Measurements from ENCODE around the gene ZNF155.
"Not testable (repeated sequence)": the region's sequence is repeated elsewhere in the genome, so short reads cannot be mapped to it uniquely, and the experiment has no call there.

Gene ZNF155

GRCh38 chr19:43983912-43984686 lies at the start of gene ZNF155:
ZNF155 (plus strand) TSS chr19:43984188; CDS start chr19:43988544, 4,356 bp downstream.
- peak; percentile 34 for DNase-seq (ENCODE audit: low read depth)

DNA sequence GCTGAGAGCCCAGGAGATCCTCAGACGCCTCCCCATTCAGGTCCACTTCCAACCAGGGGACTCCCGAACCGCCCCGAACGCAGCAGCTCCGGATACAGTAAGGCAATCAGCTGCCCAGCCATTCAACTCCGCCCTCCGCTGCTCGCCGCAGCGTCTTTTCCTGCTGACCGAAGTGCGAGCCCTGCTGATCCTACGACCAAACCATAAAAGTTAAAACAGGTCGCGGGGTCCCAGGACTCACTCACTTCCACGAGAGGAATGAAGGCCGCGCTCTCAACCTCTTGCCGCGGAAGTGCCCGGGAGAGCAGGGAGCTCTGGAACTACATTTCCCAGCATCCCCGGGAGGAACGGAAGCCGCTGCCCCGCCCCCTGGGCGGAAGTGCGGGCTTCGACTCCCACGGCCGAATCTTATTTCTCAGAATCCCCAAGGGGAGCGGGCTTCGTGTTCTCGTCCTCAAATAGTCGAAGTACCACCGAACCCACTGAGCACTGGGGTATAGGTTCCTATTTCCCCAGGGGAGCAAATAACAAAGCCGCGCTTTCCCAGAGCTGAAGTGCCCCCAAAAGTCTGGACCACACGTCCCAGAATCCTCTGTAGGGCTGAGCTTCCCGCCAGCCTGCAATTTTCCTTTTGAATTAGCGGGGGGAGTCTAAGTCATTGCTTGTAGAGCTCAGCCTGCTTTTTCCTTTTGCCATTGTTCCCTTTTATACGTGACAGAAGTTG lies 48.8 kb upstream of the ZNF155 start, which contains the start of gene ZNF45:
Gene ZNF45 (minus strand): TSS at position 298 of the 724 bp plus-strand sequence. CDS start 13,097 bp downstream, outside the sequence.
- DNase-seq (ENCODE audit: low read depth): peak; percentile 75

DNA sequence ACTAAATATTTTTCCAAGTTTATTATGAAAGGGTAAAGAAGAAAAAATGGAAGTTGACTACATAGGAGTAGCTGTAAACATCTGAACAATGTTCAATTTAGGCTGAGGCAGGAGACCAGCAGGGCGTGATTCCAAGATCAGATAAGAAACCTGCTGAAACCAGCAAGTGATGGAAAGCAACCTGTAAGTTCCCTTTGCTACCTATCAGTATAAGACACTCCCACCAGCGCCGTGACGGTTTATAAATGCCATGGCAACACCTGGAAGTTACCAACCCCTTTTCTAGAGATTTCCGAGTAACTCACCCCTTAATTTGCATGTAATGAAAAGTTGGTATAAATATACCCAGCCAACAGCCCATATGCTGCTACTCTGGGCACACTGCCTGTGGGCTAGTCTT lies 47.8 kb upstream of the ZNF155 start:
- no peak for DNase-seq (ENCODE audit: low read depth)

- no peak for DNase-seq (ENCODE audit: low read depth)
Observed at GRCh38 chr19:43939557-43940260, 44.3 kb upstream of the ZNF155 start.

- no peak for DNase-seq (ENCODE audit: low read depth)
Observed at GRCh38 chr19:43940719-43941118, 43.3 kb upstream of the ZNF155 start.

DNA sequence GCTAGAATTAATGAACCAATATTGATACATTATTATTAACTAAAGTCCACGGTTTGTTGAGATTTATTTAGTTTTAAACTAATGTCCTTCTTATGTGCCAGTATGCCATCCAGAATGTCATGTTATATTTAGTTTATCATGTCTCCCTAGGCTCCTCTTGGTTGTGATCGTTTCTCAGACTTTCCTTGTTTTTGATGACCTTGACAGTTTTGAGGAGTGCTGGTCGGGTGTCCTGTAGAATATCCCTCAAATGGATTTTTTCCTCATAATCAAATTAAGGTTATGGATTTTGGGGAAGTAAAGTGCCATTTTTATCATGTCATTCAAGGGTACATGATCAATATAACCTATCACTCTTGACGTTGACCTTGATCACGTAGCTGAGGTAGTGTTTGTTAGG lies 42.8 kb upstream of the ZNF155 start:
- no peak for DNase-seq (ENCODE audit: low read depth)

DNA sequence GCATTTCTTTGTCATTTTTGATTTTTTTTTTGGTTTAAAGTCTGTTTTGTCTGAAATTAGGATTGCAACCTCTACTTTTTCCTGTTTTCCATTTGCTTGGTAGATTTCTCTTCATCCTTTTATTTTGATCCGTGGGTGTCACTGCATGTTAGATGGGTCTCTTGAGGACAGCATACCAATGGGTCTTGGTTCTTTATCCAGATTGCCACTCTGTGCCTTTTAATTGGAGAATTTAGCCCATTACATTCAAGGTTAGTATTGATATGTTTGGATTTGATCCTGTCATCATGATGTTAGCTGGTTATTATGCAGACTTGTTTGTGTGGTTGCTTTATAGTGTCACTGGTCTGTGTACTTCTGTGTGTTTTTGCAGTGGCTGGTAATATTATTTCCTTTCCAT lies 36.6 kb upstream of the ZNF155 start:
- DNase-seq (ENCODE audit: low read depth): not testable (repeated sequence)

DNA sequence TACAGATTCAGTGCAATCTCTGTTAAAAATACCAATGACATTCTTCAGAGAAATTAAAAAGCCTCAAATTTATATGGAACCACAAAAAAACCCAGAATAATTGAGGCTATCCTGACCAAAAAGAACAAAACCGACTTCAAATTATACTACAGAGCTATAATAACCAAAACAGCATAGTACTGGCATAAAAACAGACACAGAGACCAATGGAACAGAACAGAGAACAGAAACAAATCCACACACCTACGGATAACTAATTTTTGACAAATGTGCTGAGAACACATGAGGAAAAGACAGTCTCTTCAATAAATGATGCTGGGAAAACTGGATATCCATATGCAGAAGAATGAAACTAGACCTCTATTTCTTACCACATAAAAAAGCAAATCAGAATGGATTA lies 34.2 kb upstream of the ZNF155 start:
- DNase-seq (ENCODE audit: low read depth): not testable (repeated sequence)

DNA sequence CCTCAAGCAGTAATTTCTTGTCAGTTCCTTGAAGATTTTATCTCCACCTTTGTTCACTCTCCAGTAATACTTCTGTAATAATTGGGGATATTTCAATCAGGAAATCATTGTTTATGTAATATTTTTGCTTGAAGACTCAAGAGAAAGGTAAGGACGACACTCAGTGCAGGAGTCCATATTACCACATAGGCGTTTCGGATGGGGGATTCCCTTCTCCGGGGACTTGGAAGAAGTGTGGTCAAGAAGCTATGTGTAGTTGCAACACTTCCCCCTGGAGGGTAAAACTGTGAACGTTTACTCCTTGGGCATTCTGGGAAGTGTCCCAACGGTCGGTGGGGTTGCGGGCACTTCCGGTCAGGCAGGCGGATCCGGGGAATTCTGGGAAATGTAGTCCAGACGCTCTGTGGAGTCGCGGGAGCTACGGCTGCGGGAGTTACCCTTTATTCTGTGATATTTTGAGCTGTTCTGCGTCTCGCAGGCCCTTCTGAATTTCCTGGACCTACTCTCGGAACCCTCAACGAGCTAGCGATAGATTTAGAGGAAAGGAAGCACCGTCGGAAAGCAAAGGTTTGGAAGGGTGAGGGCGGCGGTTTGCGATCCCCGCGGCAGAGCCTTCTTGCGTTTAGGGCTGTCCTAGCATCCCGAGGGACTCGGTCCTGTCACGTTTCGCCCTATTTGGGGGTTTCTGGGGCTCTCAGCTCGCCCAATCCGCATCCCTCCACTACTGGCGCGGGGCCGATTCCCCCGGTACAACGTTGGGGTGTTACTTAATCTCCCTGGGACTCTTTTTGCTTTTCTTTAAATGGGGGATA lies 32.9 kb upstream of the ZNF155 start, which contains the start of gene ZNF221:
Gene ZNF221 (plus strand): TSS at position 395 of the 812 bp plus-strand sequence. CDS start 11,499 bp downstream, outside the sequence.
- DNase-seq (ENCODE audit: low read depth): peak; percentile 18

GRCh38 chr19:43956827-43957226 lies 27.2 kb upstream of the ZNF155 start:
- no peak for DNase-seq (ENCODE audit: low read depth)

- DNase-seq (ENCODE audit: low read depth): no peak
Observed at GRCh38 chr19:43957891-43958290, 26.1 kb upstream of the ZNF155 start.

DNA sequence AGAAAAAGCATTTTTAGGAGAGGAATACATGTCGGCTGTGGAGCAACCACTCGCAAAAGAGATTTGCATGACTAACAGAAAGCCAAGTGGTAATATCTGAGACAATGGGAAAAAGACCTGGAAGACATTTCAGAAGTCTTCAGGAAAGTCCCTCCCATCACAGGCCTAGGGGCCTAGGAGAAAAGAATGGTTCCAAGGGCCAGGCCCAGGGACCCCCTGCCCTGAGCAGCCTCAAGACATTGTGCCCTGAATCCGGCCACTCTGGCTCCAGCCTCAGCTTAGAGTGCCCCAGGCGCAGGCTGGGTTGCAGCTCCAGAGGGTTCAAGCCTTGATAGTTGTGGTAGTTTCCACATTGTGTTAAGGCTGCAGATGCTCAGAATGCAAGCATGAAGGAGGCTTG lies 23.6 kb upstream of the ZNF155 start:
- no peak for DNase-seq (ENCODE audit: low read depth)

- no peak for DNase-seq (ENCODE audit: low read depth)
Observed at GRCh38 chr19:43966079-43966694, 17.8 kb upstream of the ZNF155 start.

DNA sequence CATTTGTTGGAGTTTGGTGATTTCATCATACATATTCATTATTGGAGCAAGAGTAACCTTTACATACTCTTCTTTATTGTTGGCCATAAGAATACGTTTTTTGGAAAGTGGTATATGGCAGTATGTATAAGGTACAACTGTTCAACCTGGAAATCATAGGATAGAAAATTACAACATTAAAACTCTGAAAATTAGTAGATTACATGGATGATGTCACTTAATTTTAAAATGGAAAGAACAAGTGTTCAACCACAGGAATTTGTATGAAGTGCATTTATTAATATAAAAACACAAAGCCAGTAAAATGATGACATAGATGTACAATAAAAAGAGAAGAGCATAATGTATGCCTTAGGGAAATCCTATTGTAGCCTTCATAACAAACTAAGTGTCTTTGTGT lies 7.3 kb upstream of the ZNF155 start:
- no peak for DNase-seq (ENCODE audit: low read depth)

DNA sequence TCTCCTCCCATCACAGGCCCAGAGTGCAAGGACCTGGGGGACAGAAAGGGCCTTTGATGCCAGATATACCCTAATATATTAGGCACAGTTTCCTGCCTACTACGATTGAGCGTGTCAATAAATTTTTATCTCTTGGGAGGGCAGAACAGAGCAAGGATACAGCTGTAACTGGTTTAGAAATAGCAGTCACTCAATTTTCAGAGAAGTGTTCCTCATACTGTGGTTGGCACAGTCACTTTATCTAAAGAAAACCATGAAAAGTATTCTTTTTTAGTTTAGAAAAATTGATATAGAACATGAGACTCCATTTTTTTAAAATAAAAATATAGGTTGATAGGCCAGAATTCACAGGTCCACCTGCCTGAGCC lies 460 bp upstream of the ZNF155 start:
- DNase-seq (ENCODE audit: low read depth): no peak

GRCh38 chr19:43984687-43985000 lies 656 bp downstream of the ZNF155 start:
- DNase-seq (ENCODE audit: low read depth): no peak

GRCh38 chr19:43997631-43998290 lies 13.8 kb downstream of the ZNF155 start:
- no peak for DNase-seq (ENCODE audit: low read depth)

- DNase-seq (ENCODE audit: low read depth): no peak
Observed at GRCh38 chr19:44002212-44002565, 18.2 kb downstream of the ZNF155 start.

GRCh38 chr19:44002566-44003460 lies 18.8 kb downstream of the ZNF155 start, which contains the start of gene ZNF230:
ZNF230 (plus strand) TSS chr19:44002957; CDS start chr19:44007079, 4,122 bp downstream.
- DNase-seq (ENCODE audit: low read depth): peak; percentile 59

All from stimulated activated CD8-positive, alpha-beta memory T cell treated with anti-CD3 and anti-CD28 coated beads, Interleukin-15, amount 100 ng/mL, for 1 hour (primary cell).